Mesenchymal stem cell (in vitro differentiated cells and primary cell): ENCODE results near the gene CBX6.

ENCODE experiments used
- DNase-seq: peaks from one replicate; pipeline ENCODE4 v3.0.0-alpha.2; 2013
- H2AFZ ChIP-seq: one replicate; pipeline ENCODE4 v1.6.1; 2013; ENCODE audit warnings: low read depth, mild to moderate bottlenecking, control low read depth, inconsistent platforms, low read length, moderate library complexity
- H2AK5ac ChIP-seq: 2 replicates; pipeline ENCODE4 v1.6.1; 2013; ENCODE audit warnings: low read length, moderate library complexity, mild to moderate bottlenecking, inconsistent platforms; ENCODE audit not compliant: severe bottlenecking
- H2BK120ac ChIP-seq: one replicate; pipeline ENCODE4 v1.6.1; 2013; ENCODE audit warnings: low read depth, mild to moderate bottlenecking, inconsistent platforms, low read length, moderate library complexity
- H2BK12ac ChIP-seq, 2 experiments: one replicate each; pipeline ENCODE4 v1.6.1; 2013; ENCODE audit warnings: inconsistent platforms in 2 of 2, low read length in 2 of 2, mild to moderate bottlenecking in 2 of 2, moderate library complexity in 2 of 2, control low read depth in 1 of 2
- H2BK15ac ChIP-seq: one replicate; pipeline ENCODE4 v1.6.1; 2013; ENCODE audit warnings: mild to moderate bottlenecking, low read depth, inconsistent platforms; ENCODE audit not compliant: poor library complexity, severe bottlenecking
- H2BK5ac ChIP-seq: 2 replicates; pipeline ENCODE4 v1.6.1; 2013; ENCODE audit warnings: low read depth, mild to moderate bottlenecking, low read length, control low read depth, inconsistent platforms; ENCODE audit not compliant: poor library complexity, severe bottlenecking
- H3K14ac ChIP-seq, 2 experiments: one replicate each; pipeline ENCODE4 v1.6.1; 2013; ENCODE audit warnings: inconsistent platforms in 2 of 2, low read length in 2 of 2, control low read depth in 1 of 2, mild to moderate bottlenecking in 1 of 2, moderate library complexity in 1 of 2
- H3K18ac ChIP-seq, 2 experiments: one replicate each; pipeline ENCODE4 v1.6.1; 2013; ENCODE audit warnings: inconsistent platforms in 2 of 2, low read length in 2 of 2, control low read depth in 1 of 2, low read depth in 1 of 2, mild to moderate bottlenecking in 1 of 2
- H3K23ac ChIP-seq, 2 experiments: one replicate each; pipeline ENCODE4 v1.6.1; 2013; ENCODE audit warnings: inconsistent platforms in 2 of 2, low read length in 2 of 2, mild to moderate bottlenecking in 2 of 2, moderate library complexity in 2 of 2, control low read depth in 1 of 2
- H3K27ac ChIP-seq: 2 replicates; pipeline ENCODE4 v1.5.1; 2013; ENCODE audit warnings: mild to moderate bottlenecking, moderate library complexity, low read length, control low read depth, inconsistent platforms; ENCODE audit not compliant: poor library complexity, severe bottlenecking
- H3K27me3 ChIP-seq, 2 experiments: 2 replicates each; pipeline versions ENCODE4 v1.6.1 to v1.7.0; 2013; ENCODE audit warnings: low read length in 2 of 2, mild to moderate bottlenecking in 2 of 2, moderate library complexity in 2 of 2, control low read depth in 1 of 2, inconsistent platforms in 1 of 2; ENCODE audit not compliant: control insufficient read depth in 1 of 2, insufficient read depth in 1 of 2
- H3K36me3 ChIP-seq, 2 experiments: 2 replicates each; pipeline versions ENCODE4 v1.6.1 to v1.7.0; 2013; ENCODE audit warnings: low read length in 2 of 2, control low read depth in 1 of 2, inconsistent platforms in 1 of 2, low read depth in 1 of 2, mild to moderate bottlenecking in 1 of 2; ENCODE audit not compliant: insufficient read depth in 2 of 2, control insufficient read depth in 1 of 2
- H3K4ac ChIP-seq, 2 experiments: one replicate each; pipeline ENCODE4 v1.6.1; 2013; ENCODE audit warnings: inconsistent platforms in 2 of 2, low read length in 2 of 2, mild to moderate bottlenecking in 2 of 2, moderate library complexity in 2 of 2, control low read depth in 1 of 2, low read depth in 1 of 2
- H3K4me1 ChIP-seq: 2 replicates; pipeline ENCODE4 v1.6.1; 2013; ENCODE audit warnings: low read depth, low read length, control low read depth; ENCODE audit not compliant: control insufficient read depth, insufficient read depth
- H3K4me2 ChIP-seq: 2 replicates; pipeline ENCODE4 v1.6.1; 2013; ENCODE audit warnings: low read length, mild to moderate bottlenecking, inconsistent platforms; ENCODE audit not compliant: poor library complexity, severe bottlenecking
- H3K4me3 ChIP-seq, 2 experiments: 2 replicates each; pipeline versions ENCODE4 v1.5.1 to v1.7.0; 2013; ENCODE audit warnings: low read length in 2 of 2, mild to moderate bottlenecking in 2 of 2, control low read depth in 1 of 2, low read depth in 1 of 2; ENCODE audit not compliant: insufficient read depth in 1 of 2
- H3K79me1 ChIP-seq: replicated peaks from 2 replicates; pipeline ENCODE4 v1.6.1; 2013; ENCODE audit warnings: mild to moderate bottlenecking, control low read depth, low read length, inconsistent platforms; ENCODE audit not compliant: poor library complexity, severe bottlenecking
- H3K9ac ChIP-seq: 2 replicates; pipeline ENCODE4 v1.7.0; 2013; ENCODE audit warnings: mild to moderate bottlenecking, low read length, moderate library complexity
- H3K9me3 ChIP-seq: 2 replicates; pipeline ENCODE4 v1.7.0; 2013; ENCODE audit warnings: mild to moderate bottlenecking, low read length; ENCODE audit not compliant: control insufficient read depth
- H4K8ac ChIP-seq: one replicate; pipeline ENCODE4 v1.6.1; 2013; ENCODE audit warnings: inconsistent platforms, mild to moderate bottlenecking, low read length, moderate library complexity
- H4K91ac ChIP-seq: one replicate; pipeline ENCODE4 v1.6.1; 2013; ENCODE audit warnings: mild to moderate bottlenecking, low read length, inconsistent platforms
- WGBS: methylation state at CpG from one replicate; pipeline ENCODE4 v1.1.7; 2013; ENCODE audit warnings: mixed read lengths; 5-methylcytosine and 5-hydroxymethylcytosine counted together

Gene CBX6

DNA sequence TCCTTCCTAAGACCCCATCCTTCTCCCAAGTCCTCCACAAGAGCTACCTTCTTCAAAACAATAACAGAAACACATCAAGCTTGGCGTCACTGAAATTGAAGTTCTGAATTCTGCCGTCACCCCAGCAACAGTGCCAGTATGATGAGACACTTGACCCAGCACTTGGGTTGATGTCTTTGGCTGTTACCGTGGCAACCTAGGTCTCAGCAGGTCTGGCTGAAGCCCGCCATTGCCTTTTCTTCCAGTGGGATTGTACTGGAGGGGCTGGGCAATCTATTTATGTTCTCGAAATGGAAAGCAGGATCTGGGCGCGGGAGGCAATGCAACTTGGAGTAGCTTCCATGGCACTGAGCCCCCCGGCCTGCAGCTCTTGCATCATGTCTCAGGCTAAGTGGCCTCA is 52.0 kb downstream of the CBX6 start:
- Histone ChIP-seq H3K14ac (no peak overlapping the region), H2AK5ac (no peak overlapping the region), H2BK120ac (no peak overlapping the region), H4K8ac (no peak overlapping the region), H2BK15ac (no peak overlapping the region), H3K27ac (no peak overlapping the region), H3K27me3 (peaks cover 49 to 68% of the 10 kb centered on the region in 2 experiments), H2BK5ac (no peak overlapping the region), H3K9me3 (no peaks in the 10 kb centered on the region), H3K18ac (no peak overlapping the region), H4K91ac (no peak overlapping the region), H3K36me3 (peaks cover 0 to 6% of the 10 kb centered on the region in 2 experiments), H3K79me1 (no peaks in the 10 kb centered on the region), H2AFZ (no peak overlapping the region), H3K4me1 (no peaks in the 10 kb centered on the region), H3K4me3 (no peak overlapping the region), H3K4me2 (no peak overlapping the region), H3K9ac (no peak overlapping the region), H3K23ac (no peak overlapping the region), H3K4ac (no peak overlapping the region), H2BK12ac (no peak overlapping the region)
- WGBS, result 83% methylated on average over 8 of the region's 8 CpGs
- DNase-seq, result no peak

- no peak overlapping the region for H3K23ac ChIP-seq
- no peak overlapping the region for H2BK12ac ChIP-seq
- no peak for DNase-seq
- H3K36me3 ChIP-seq, result peaks cover 0 to 6% of the 10 kb centered on the region in 2 experiments
- H2AFZ ChIP-seq, result no peak overlapping the region
- H3K27ac ChIP-seq, result no peak overlapping the region
- no peak overlapping the region for H2BK5ac ChIP-seq
- no peaks in the 10 kb centered on the region for H3K79me1 ChIP-seq
- H3K4me3 ChIP-seq, result no peak overlapping the region
- no peak overlapping the region for H3K4ac ChIP-seq
- no peak overlapping the region for H3K14ac ChIP-seq
- H2AK5ac ChIP-seq, result no peak overlapping the region
- H3K4me1 ChIP-seq, result no peaks in the 10 kb centered on the region
- H3K18ac ChIP-seq, result no peak overlapping the region
- WGBS, result 79% methylated on average over 10 of the region's 10 CpGs
- no peak overlapping the region for H2BK120ac ChIP-seq
- H2BK15ac ChIP-seq, result no peak overlapping the region
- H4K91ac ChIP-seq, result no peak overlapping the region
- no peak overlapping the region for H3K4me2 ChIP-seq
- H3K9me3 ChIP-seq, result no peaks in the 10 kb centered on the region
- no peak overlapping the region for H3K9ac ChIP-seq
- no peak overlapping the region for H4K8ac ChIP-seq
- H3K27me3 ChIP-seq, result peaks cover 49 to 74% of the 10 kb centered on the region in 2 experiments
Observed at GRCh38 chr22:38819387-38819940, 52.6 kb downstream of the CBX6 start.

GRCh38 chr22:38817196-38817595 is 54.8 kb downstream of the CBX6 start:
- Histone ChIP-seq H3K4ac (no peak overlapping the region), H3K4me2 (no peak overlapping the region), H2BK12ac (no peak overlapping the region), H2AFZ (no peak overlapping the region), H3K36me3 (no peaks in the 10 kb centered on the region), H3K9ac (no peak overlapping the region), H3K4me3 (no peak overlapping the region), H3K14ac (no peak overlapping the region), H3K18ac (no peak overlapping the region), H2BK15ac (no peak overlapping the region), H3K79me1 (no peaks in the 10 kb centered on the region), H3K27me3 (peaks cover 57 to 73% of the 10 kb centered on the region in 2 experiments), H4K91ac (no peak overlapping the region), H3K23ac (no peak overlapping the region), H3K27ac (no peak overlapping the region), H2AK5ac (no peak overlapping the region), H2BK120ac (no peak overlapping the region), H4K8ac (no peak overlapping the region), H2BK5ac (no peak overlapping the region), H3K9me3 (no peaks in the 10 kb centered on the region), H3K4me1 (no peaks in the 10 kb centered on the region)
- WGBS, result 86% methylated on average over 6 of the region's 6 CpGs
- DNase-seq, result no peak

- Histone ChIP-seq H2AK5ac (no peak overlapping the region), H3K79me1 (no peaks in the 10 kb centered on the region), H3K4me2 (no peak overlapping the region), H4K91ac (no peak overlapping the region), H3K18ac (no peak overlapping the region), H3K14ac (no peak overlapping the region), H2BK15ac (no peak overlapping the region), H3K27ac (no peak overlapping the region), H3K4me3 (no peak overlapping the region), H3K23ac (no peak overlapping the region), H2BK12ac (no peak overlapping the region), H3K9ac (no peak overlapping the region), H4K8ac (no peak overlapping the region), H3K36me3 (no peaks in the 10 kb centered on the region), H3K9me3 (no peaks in the 10 kb centered on the region), H3K4me1 (no peaks in the 10 kb centered on the region), H2AFZ (no peak overlapping the region), H3K4ac (no peak overlapping the region), H2BK120ac (no peak overlapping the region), H2BK5ac (no peak overlapping the region), H3K27me3 (peaks cover 50 to 65% of the 10 kb centered on the region in 2 experiments)
- no peak for DNase-seq
- WGBS, result 60% methylated on average over 1 of the region's 1 CpG
Observed at GRCh38 chr22:38815842-38816241, 56.2 kb downstream of the CBX6 start.
